Measurements from ENCODE around the gene TRPT1. TPM values are rescaled to one million over a fixed set of nuclear protein-coding genes. Genes with fewer than 3 reads are reported as not detected.

TRPT1 gene
- total RNA-seq, 1 donor, result 33.3 TPM

GRCh38 chr11:64229090-64229743, 3.2 kb upstream of the TRPT1 start:
- no peak for TF ChIP-seq CTCF (IDR thresholded peaks at IDR 0.05; ENCODE audit: insufficient read depth, low read length)
- H3K4me3 ChIP-seq (ENCODE audit: low read depth, low read length), result peak overlapping the region; percentile 76
- DNase-seq (ENCODE audit: low read depth), result no peak

- peak overlapping the region; percentile 90 for H3K4me3 ChIP-seq (ENCODE audit: low read depth, low read length)
- no peak for DNase-seq (ENCODE audit: low read depth)
- TF ChIP-seq CTCF (IDR thresholded peaks at IDR 0.05; ENCODE audit: insufficient read depth, low read length), result no peak
Measured at GRCh38 chr11:64227405-64227956, 1.5 kb upstream of the TRPT1 start.

GRCh38 chr11:64226507-64227051, 593 bp upstream of the TRPT1 start:
- no peak for TF ChIP-seq CTCF (IDR thresholded peaks at IDR 0.05; ENCODE audit: insufficient read depth, low read length)
- DNase-seq (ENCODE audit: low read depth), result no peak
- peak overlapping the region; percentile 90 for H3K4me3 ChIP-seq (ENCODE audit: low read depth, low read length)

GRCh38 chr11:64224891-64225607, 937 bp downstream of the TRPT1 start:
- peak overlapping the region; percentile 90 for H3K4me3 ChIP-seq (ENCODE audit: low read depth, low read length)
- DNase-seq (ENCODE audit: low read depth), result no peak
- TF ChIP-seq CTCF (IDR thresholded peaks at IDR 0.05; ENCODE audit: insufficient read depth, low read length), result no peak

GRCh38 chr11:64224151-64224890, 1.7 kb downstream of the TRPT1 start:
- DNase-seq (ENCODE audit: low read depth), result no peak
- no peak overlapping the region for H3K4me3 ChIP-seq (ENCODE audit: low read depth, low read length)
- no peak for TF ChIP-seq CTCF (IDR thresholded peaks at IDR 0.05; ENCODE audit: insufficient read depth, low read length)

- TF ChIP-seq CTCF (IDR thresholded peaks at IDR 0.05; ENCODE audit: insufficient read depth, low read length), result no peak
- no peak for DNase-seq (ENCODE audit: low read depth)
- H3K4me3 ChIP-seq (ENCODE audit: low read depth, low read length), result no peak overlapping the region
Measured at GRCh38 chr11:64223001-64223651, 2.9 kb downstream of the TRPT1 start.
